HG02852 (cell line): ENCODE results near the gene KCNQ2.
"Not testable (repeated sequence)": the region's sequence is repeated elsewhere in the genome, so short reads cannot be mapped to it uniquely, and the experiment has no call there.

Experiments
- ATAC-seq: cut with Tn5 transposase; IDR thresholded peaks from one replicate; pipeline ENCODE4 v1.9.1; 2021; ENCODE audit warnings: mild to moderate bottlenecking, moderate library complexity; ENCODE audit not compliant: unreplicated experiment

The KCNQ2 gene

GRCh38 chr20:63471981-63472831, at the start of gene KCNQ2:
TSS of gene KCNQ2 (minus strand) at chr20:63472655. CDS start at chr20:63472463, 192 bp downstream.
- no peak for ATAC-seq

GRCh38 chr20:63521602-63522001, 49.1 kb upstream of the KCNQ2 start:
- ATAC-seq = no peak

GRCh38 chr20:63520934-63521601, 48.6 kb upstream of the KCNQ2 start:
- ATAC-seq = peak; percentile 54

- peak; percentile 65 for ATAC-seq
Observed at GRCh38 chr20:63520504-63520933, 48.1 kb upstream of the KCNQ2 start, which contains the start of gene PPDPF. TSS of gene PPDPF (plus strand) at chr20:63520765. CDS start at chr20:63521309, 544 bp downstream.

- ATAC-seq = peak; percentile 34
Observed at GRCh38 chr20:63519668-63520503, 47.4 kb upstream of the KCNQ2 start.

GRCh38 chr20:63518946-63519667, 46.7 kb upstream of the KCNQ2 start:
- ATAC-seq = no peak

- no peak for ATAC-seq
Observed at GRCh38 chr20:63518351-63518861, 46.0 kb upstream of the KCNQ2 start.

- ATAC-seq = no peak
Observed at GRCh38 chr20:63517376-63518309, 45.2 kb upstream of the KCNQ2 start.

GRCh38 chr20:63514520-63514919, 42.1 kb upstream of the KCNQ2 start:
- ATAC-seq = not testable (repeated sequence)

- no peak for ATAC-seq
Observed at GRCh38 chr20:63513207-63513606, 40.8 kb upstream of the KCNQ2 start.

GRCh38 chr20:63509088-63509564, 36.7 kb upstream of the KCNQ2 start:
- no peak for ATAC-seq

- no peak for ATAC-seq
Observed at GRCh38 chr20:63508072-63508768, 35.8 kb upstream of the KCNQ2 start.

GRCh38 chr20:63507083-63507743, 34.8 kb upstream of the KCNQ2 start:
- no peak for ATAC-seq

GRCh38 chr20:63505723-63506122, 33.3 kb upstream of the KCNQ2 start:
- ATAC-seq = no peak

- no peak for ATAC-seq
Observed at GRCh38 chr20:63505281-63505680, 32.8 kb upstream of the KCNQ2 start.

- no peak for ATAC-seq
Observed at GRCh38 chr20:63504642-63505041, 32.2 kb upstream of the KCNQ2 start.

GRCh38 chr20:63503524-63503923, 31.1 kb upstream of the KCNQ2 start:
- no peak for ATAC-seq

GRCh38 chr20:63502671-63503172, 30.3 kb upstream of the KCNQ2 start:
- no peak for ATAC-seq
